HG02885 (cell line): ENCODE results near the gene RPS15A.
"Not testable (repeated sequence)": the region's sequence is repeated elsewhere in the genome, so short reads cannot be mapped to it uniquely, and the experiment has no call there.

Experiments used
- ATAC-seq: cut with Tn5 transposase; IDR thresholded peaks from one replicate; pipeline ENCODE4 v1.9.1; 2021; ENCODE audit warnings: mild to moderate bottlenecking; ENCODE audit not compliant: unreplicated experiment, poor library complexity

The RPS15A gene

DNA sequence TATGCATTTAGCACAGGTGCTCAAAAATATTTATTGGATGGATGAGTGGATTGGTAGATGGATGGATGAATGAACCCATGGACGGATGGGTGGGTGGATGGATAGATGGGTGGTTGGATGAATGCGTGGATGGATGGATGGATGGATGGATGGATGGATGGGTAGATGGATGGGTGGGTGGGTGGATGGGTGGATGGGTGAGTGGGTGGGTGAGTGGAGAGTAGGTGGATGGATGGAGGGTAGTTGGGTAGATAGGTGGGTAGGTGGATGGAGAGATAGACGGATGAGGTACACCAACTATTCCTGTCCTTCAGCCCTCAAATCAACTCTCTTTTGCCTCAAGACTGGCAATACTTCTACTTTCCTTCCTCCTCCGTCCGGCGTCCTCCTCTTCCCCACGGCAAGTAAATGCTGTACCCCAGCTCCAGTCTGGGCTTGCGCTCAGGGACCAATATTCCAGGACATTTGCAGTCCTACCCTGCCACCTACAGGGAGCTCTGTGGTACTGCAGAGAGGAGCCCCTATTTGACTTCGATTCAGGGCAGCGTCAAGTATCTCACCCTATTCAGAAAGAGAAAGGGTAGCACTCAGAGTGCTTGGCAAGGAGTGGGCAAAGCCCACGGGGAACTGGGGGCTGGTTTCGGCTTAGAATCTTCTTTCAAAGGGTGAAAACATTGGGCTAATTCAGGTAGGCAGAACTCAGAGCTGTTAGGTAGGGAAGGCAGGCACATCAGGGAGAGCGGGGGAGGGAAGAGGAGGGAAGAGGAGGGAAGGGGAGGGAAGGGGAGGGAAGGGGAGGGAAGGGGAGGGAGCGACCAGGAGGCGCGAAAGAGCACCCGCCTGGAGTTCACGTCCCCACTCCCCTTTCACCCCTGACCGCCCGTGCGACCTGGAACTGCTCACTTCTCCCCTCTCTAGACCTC is 30.3 kb downstream of the RPS15A start:
- peak; percentile 63 for ATAC-seq

DNA sequence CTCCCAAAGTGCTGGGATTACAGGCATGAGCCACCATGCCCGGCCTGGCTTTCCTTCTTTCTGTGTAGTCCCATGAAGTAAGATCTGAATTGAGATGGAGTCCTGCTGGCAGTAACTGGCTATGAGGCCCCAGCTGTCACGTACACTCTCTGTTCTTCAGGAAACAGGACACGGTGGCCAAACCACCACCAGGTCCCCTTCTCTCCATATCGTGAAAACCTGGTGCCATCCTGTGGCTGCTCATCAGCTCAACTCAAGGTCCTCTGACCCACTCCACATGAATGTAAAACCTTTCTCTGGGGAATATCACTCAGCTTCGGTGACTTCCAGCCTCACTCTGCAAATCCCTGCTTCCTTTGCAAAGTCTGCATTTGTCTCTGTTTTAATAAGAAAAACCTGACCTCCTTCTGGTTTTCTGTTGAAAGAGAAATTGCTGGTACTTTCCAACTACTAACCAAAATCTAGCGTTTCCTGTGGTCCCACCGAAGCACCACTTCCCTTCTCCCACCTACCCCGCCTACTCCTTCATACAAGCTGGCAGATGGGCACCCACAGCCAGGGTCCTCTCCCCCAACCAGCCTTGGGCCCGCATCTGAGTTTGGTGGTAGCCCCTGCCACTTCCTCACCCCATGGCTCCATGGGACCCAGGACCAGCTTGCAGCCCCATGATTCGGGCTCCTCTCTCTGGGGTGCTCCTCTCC is 32.0 kb downstream of the RPS15A start:
- ATAC-seq, result not testable (repeated sequence)

DNA sequence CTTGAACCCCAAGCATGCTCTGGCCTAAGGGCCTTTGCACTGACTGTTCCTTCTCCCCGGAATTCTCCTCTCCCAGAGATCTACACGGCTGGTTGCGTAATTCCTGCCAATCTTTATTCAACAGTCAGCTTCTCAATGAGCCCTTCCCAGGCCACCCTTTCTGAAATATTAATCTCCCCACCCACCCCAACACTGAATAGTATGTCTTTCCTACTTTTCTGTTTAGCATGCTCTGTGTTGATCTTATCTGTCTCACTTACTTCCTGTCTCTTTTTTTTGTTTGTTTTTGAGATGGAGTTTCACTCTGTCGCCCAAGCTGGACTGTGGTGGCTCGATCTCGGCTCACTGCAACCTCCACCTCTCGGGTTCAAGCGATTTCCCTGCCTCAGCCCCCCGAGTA is 33.5 kb downstream of the RPS15A start:
- ATAC-seq, result not testable (repeated sequence)

DNA sequence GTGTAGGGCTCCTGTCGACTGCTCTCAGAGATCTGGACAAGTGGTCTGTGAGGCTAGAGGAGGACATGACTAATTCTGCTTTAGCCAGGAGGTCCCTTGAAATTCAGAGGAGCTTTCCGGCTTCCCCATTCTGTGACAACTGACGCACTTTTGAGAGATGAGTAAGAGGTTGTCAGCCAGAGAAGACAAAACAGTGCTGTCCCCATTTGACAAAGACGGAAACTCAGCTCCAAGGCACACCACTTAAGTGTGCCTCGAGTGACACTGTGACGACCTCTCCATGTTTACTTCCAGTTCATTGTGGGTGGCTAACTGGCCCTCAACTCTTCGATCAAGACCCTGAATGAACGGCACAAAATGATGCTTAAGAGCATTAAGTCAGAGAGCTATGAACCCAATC is 47.3 kb downstream of the RPS15A start:
- ATAC-seq, result not testable (repeated sequence)

DNA sequence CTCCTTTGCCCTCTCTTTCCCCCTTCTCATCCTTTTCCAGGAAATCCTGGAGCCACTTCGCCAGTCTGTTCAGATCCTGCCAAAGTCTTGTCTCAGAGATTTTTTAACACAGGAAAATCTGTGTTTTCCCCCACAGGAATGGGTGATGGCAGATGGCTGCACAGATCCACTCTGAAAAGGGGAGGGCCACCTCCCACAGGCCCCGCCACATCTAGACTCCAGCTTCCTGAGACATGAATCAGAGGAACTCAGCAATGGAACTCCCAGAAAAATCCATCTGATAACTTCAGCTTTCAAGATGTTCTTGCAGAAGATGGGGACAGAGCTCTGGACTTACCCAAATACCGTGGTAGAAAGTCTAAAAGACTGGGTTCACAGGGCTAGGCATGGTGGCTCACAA is 50.1 kb downstream of the RPS15A start:
- ATAC-seq, result not testable (repeated sequence)

DNA sequence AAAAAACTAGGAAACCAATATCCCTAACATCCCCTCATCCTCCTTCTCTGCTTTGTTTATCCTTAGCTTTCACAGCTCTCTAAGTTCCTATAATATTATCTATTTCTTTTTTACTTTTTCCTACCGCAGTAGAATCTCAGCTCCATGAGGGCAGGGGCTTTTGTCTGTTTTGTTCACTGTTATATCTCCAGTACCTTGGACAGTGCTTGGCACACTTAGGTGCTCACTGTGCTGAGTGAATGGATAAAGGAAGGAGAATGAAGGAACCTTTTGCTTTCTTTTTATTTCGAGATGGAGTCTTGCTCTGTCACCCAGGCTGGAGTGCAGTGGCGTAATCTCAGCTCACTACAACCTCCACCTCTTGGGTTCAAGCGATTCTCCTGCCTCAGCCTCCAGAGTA is 51.4 kb downstream of the RPS15A start:
- not testable (repeated sequence) for ATAC-seq

DNA sequence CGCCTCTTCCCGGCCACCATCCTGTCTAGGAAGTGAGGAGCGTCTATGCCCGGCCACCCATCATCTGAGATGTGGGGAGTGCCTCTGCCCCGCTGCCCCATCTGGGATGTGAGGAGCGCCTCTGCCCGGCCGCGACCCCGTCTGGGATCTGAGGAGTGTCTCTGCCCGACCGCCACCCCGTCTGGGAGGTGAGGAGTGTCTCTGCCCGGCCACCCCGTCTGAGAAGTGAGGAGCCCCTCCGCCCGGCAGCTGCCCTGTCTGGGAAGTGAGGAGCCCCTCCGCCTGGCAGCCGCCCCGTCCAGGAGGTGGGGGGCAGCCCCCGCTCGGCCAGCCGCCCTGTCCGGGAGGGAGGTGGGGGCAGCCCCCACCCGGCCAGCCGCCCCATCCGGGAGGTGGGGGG is 55.9 kb downstream of the RPS15A start:
- not testable (repeated sequence) for ATAC-seq
